GM19240 (cell line): ENCODE data around the gene FBXO8.
"Not testable (repeated sequence)": the region's sequence is repeated elsewhere in the genome, so short reads cannot be mapped to it uniquely, and the experiment has no call there.

Source experiments
- DNase-seq: peaks from one replicate; pipeline ENCODE4 v3.0.0; 2011; ENCODE audit warnings: low spot score; ENCODE audit not compliant: insufficient read length

The FBXO8 gene, protein sequence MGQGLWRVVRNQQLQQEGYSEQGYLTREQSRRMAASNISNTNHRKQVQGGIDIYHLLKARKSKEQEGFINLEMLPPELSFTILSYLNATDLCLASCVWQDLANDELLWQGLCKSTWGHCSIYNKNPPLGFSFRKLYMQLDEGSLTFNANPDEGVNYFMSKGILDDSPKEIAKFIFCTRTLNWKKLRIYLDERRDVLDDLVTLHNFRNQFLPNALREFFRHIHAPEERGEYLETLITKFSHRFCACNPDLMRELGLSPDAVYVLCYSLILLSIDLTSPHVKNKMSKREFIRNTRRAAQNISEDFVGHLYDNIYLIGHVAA

DNA sequence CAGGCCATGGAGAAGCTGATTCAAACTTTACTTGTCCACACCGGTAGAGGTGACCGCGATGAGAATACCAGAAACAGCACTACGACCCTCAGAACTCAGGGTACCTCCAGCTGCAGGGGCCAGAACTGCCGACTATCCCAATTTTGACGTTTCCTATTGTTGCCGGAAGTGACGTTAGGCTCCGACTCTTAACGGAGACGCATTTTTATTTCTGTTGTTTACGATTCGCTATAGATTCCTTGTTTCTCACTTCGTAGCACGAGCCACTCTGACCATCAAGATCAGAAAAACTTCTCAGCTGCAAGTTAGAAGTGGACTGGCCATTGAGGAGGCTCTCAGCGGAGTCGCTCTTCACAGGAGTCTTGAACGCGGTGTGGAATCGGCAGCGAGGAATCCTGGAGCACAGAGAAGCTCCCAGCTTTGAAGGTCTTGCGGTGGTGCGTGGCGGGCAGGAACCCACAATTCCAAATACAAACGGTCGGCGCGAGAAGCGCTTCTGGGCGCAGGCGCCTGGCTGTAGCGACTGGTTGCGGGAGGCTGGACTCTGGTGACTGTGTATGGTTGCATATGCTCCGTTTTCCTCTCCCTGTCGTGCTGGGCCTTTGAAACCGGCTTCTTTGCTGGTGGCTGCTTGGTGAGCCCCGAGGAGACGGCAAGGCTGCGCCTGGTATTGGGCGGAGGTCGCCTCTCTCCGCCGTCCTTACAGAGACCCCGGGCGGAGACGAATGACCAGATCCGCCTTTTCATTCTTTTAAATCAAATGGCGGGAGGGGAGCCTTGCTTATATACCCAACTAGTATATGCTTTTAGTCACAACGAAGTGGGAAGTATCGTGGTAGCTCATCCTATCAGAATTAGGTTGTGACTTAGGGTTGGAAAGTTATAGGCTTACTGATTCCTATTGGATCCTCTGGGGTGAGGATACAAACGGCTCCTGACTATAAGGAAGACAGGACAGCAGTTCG lies at the start of gene FBXO8, which contains the start of gene CEP44:
TSS of gene FBXO8 (minus strand) at position 161 of the 965 bp plus-strand sequence. CDS start 20,575 bp downstream, outside the sequence.
TSS of gene CEP44 (plus strand) at position 405 of the 965 bp plus-strand sequence. CDS start 15,211 bp downstream, outside the sequence.
- peak; percentile 4 for DNase-seq

DNA sequence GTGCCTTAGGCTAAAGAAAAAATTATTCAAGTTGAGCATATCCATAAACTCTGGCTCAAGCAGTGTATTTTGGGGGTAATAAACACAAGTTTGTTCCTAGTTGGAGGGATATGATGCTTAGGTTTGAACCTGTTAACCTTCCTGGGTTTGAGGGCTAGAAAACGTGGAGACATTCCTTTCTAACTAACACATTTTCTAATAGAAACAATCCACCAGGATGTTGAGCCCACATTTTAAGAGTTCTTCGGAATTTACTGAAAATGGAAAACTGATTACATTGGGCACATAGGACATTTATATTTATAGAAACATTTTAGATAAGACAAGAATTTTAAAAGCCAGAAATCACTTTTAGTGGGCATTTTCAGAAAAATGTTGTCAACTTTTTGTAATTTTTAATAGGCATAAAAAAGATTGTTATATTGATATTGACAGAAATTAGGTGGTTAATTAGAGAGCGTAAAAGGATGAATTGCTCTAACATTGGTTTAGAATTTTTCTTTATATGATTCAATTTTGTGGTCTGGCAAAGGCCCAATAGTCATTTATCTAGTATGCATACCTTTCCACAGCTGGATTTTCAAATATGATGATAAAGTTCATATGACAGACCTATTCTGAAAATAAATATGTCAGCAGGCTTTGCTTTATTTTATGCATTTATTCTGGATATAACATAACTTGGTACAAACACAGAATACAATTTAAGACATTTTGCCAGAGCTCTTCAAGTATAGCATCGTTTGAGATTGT lies 49.5 kb upstream of the FBXO8 start:
- DNase-seq = no peak

DNA sequence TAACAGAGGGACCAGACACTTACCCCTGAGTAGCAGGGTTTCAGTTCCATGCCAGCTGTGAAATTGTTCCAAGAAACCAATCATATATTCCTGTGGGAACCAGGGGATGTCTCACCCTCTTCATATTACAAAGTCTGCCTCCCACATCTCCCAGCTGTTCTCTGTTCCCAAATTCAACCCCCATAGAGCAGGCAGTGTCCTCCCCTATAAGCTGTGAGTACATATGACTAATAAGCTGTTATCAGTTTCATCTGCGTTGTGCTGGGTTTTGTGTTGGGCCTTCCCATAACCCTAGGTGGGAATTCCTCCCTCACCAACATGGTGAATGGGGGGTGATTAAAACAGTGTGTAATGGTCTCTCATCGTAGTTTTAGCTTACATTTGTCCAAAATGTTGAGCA lies 41.3 kb upstream of the FBXO8 start:
- no peak for DNase-seq

DNA sequence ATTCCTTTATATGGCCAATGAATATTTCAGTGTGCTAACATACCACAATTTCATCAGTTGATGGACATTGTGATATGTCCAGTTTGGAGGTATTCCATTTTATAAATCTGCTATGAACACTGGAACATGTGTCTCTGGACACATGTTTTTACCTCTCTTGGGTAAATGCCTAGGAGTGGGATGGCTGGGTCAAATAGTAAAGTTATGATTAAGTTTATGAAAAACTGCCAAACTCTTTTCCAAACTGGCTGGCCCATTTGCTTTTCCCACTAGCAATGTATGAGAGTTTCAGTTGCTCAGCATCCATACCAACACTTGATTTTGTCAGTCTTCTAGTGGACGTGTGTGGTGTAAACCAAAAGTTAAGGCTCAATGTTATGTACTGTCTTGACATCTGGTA lies 40.8 kb upstream of the FBXO8 start:
- DNase-seq = no peak

DNA sequence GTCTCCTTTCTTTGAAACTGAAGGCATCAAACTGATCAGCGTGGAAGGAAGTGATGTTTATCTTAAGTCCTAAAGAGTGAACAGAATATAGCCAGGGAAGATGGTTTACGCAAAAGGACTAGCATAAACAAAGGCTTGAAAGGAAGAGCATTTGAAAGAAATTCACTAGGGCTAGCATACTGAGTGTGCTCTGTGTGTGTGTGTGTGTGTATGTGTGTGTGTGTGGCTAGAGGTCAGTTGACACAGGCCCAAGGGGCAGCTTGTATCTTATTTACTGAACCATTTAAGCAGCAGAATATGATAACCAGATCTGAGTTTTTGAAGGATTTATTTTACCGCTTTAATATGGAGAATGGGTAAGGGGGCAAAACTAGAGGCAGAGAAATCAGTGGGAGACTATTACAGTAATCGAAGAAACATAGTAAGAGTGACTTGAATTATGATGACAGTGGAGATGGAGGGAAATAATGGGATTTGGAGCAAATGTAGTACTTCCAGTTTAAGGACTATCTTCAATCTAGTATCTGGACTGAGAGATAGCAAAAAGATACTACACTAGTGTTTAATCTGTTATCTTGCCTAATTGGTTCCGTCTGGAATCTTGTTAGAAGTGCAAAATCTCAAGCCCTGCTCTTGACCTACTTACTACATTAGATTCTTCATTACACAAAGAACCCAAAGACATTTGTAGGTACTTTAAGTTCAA lies 37.2 kb upstream of the FBXO8 start:
- DNase-seq = no peak

DNA sequence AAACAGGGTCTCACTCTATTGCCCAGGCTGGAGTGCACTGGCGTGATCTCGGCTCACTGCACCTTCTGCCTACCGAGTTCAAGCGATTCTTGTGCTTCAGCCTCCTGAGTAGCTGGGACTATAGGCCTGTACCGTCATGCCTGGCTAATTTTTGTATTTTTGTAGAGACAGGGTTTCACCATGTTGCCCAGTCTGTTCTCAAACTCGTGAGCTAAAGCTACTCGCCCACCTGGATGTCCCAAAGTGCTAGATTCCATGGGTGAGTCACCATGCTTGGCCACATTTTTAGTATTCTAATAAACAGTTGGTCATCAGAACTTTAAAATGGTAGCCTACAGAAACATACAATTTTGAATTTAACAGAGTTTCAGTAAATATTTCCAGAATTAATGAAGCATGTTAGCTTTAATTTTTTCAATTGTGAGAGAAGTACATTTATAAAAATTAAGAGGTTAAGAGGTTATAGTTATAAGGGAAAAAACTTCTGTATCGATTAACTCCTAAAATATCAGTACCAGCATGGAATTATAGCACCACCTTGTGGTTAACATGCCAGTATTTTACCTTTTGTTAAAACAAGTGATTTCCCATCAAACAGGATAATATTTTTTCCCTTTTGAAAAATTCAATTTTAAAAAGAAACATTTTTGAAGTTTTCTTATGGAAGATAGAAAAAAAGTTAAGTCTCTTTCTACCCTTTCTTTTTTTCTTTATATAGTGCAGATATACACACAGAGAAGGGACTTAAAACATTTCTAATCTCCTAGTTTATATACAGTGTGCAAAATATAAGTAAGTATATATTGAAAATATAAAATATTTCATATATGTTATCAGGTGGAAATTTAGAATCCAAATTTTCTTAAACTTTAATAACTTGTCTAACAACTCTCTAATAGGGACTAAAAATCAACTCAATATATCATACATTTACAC lies 35.6 kb upstream of the FBXO8 start:
- DNase-seq = no peak

DNA sequence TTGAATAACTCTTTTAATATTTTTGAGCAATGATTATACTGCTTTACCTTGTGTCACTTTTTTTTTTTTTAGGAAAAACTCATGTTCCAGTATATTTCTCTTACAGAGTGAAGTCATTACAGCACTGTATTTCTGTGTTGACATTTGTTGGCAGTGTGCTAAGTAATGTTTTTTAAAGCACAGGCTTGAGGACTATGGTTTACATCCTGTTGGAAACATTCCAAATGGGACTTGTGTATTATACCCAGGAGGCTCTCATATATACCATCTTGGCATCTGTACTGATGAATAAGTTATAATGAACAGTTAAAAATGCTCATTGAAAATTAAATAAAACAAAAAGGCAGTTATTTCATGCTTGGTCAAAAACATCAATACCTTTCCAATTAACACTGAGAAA lies 34.1 kb upstream of the FBXO8 start:
- DNase-seq = no peak

DNA sequence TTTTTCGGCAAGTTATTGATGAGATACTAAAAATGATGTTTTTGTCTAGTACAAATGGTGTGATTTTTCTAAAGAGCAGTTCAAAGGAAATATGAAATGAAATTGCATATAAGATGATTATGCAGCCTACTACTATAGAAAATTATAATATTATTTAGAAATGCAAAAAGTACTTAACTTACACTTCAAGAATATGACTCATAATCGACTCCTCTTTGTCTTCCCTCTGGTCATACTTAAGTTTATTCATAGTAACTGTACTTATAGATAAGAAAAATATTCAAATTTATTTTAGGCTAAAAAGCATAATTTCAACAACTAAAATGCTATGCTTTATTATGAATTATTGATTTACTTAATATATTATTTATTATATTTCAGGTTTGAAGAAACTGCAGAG lies 33.5 kb upstream of the FBXO8 start:
- DNase-seq = no peak

DNA sequence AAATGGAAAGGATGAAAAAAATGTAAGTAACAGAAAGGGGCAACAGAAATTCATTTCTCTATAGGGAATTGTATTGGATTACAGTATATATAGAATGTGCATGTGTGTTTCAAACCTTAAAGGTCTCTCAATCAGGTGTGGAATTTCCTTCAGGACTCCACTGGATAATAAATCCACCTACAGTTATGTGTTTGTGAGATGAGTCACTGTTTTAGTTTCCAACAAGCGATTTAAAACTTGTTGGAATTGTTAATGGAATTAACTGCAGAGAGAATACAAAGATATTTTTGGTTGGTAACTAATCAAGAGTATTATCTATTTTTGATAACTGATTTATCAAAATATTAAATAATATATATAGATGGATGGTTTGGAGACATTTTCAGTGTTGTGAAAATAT lies 33.1 kb upstream of the FBXO8 start:
- no peak for DNase-seq

DNA sequence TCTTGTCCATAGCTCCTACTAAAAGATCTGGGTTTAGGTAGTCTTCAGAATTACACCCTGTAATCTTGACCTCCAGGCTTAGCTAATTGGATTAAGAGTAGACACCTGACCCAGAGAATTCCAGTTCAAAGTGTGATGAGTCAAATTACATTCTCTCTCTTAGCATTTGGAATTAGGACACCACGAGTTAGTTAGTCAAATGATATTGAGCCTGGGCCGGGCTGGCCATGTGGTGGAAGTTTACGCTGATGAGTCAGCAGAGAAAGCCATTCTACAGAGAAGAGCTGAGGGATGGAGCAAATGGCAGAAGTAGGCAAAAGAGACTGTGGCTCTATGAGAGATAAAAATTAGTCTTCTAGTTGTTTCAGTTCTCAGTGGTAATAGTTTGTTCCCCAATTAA lies 31.3 kb upstream of the FBXO8 start:
- DNase-seq = no peak

DNA sequence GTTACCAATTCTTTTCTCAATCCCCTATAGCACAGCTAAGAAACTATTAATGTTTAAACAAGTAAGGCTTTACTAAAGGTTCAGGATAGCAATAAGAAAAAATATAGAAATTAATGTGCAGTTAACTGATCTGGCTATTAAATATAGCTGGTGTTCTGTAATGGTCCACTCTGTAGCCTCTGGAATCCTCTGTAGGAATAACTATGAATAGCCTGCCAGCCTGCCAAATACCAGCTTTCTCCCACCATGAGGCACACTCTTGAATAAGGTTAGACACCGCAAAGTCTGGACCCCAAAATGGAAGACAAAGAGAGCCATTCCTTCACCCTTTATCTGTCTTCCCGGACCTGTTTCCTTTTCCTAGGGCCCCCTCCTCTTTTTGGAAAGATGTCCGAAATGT lies 30.8 kb upstream of the FBXO8 start:
- DNase-seq = no peak

DNA sequence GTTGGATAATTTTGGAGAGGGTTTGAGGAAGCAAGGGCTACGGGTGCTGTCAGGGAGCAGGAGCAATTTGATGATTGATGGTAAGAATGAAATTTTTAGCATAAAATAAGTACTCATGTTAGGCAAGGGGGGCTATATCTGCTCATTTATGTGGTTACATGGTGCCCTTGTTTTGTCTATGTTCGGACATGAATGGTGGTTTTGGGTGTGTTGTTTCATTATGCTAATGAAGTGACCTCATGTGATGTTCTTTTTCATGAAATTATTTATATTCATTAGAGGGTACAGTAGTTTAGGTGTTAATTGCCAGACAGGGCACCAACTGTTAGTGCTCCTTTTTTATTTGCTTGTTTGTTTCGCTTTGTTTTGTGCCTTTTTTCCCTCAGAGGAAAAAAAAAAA lies 29.5 kb upstream of the FBXO8 start:
- DNase-seq = no peak

DNA sequence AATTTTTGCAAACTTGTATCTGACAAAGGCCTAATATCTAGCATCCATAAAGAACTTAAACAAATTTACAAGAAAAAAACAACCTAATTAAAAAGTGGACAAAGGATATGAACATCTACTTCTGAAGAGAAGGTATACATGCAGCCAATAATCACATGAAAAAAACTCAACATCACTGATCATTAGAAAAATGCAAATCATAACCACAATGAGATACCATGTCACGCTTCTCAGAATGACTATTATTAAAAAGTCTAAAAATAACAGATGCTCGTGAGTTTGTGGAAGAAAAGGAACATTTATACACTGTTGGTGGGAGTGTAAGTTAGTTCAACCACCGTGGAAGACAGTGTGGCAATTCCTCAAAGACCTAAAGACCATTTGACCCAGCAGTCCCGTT lies 24.2 kb upstream of the FBXO8 start:
- no peak for DNase-seq

DNA sequence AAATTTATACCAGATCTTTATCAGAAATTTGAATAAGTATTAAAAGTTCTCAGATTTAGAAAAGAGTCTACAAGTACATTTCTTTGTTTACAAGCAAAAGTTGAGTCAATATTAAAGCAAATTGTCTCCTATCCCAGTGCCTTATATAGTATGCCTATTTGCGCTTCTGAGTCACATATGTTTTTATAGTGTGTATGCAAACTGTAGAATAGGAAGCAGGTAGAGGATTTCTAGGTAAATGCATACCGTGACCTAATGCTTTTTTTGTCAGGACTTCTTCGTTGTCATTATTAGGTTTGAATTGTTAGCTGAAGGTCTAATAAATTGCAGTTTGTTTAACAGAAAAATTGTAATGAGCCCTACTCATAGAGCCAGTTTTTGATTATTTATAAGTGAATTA lies 22.5 kb upstream of the FBXO8 start:
- no peak for DNase-seq

DNA sequence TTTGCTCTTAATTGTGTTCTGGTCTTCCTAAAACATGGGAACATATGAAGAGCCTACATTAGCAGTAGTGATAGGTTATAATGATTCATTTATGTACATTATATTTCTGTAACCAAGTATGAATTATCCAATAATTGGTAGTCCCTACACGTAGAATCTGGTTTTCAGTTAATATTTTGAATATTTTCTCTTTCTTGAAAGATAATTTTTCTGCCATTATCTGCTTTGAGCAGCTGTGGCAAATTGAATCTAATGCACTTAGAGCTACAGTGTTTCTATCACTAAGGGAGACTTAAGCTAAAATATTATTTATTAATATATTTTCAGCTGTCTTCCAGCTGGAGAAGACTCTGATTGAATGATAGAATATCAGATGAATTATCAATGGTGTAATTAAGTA lies 21.2 kb upstream of the FBXO8 start:
- DNase-seq = no peak

DNA sequence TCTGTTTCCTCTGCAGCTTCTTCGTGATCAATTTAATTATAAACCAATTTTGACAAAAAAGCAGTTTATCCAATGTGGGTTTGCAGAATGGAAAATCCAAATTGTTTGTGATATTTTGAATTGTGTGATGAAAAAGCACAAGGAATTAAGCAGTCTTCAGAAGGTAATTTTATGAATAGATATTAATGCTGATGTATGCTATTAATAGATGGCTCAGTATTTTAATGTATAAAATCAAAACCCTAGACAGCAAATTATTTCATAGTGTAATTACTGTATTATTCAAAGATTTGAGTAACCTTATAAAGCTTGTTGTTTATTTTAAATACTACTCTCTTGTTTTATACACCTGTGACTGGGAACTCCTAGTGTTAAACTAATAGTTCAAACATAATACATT lies 20.2 kb upstream of the FBXO8 start:
- DNase-seq = no peak

DNA sequence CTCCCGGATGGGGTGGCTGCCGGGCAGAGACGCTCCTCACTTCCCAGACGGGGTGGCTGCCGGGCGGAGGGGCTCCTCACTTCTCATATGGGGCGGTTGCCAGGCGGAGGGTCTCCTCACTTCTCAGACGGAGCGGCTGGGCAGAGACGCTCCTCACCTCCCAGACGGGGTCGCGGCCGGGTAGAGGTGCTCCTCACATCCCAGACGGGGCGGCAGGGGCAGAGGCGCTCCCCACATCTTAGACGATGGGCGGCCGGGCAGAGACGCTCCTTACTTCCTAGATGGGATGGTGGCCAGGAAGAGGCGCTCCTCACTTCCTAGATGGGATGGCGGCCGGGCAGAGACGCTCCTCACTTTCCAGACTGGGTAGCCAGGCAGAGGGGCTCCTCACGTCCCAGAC lies 11.7 kb upstream of the FBXO8 start:
- not testable (repeated sequence) for DNase-seq

DNA sequence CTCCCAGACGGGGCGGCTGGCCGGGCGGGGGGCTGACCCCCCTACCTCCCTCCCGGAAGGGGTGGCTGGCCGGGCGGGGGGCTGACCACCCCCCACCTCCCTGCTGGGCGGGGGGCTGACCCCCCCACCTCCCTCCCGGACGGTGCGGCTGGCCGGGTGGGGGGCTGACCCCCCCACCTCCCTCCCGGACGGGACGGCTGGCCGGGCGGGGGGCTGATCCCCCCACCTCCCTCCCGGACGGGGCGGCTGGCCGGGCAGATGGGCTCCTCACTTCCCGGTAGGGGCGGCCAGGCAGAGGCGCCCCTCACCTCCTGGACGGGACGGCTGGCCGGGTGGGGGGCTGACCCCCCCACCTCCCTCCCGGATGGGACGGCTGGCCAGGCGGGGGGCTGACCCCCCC lies 11.2 kb upstream of the FBXO8 start:
- DNase-seq = not testable (repeated sequence)

DNA sequence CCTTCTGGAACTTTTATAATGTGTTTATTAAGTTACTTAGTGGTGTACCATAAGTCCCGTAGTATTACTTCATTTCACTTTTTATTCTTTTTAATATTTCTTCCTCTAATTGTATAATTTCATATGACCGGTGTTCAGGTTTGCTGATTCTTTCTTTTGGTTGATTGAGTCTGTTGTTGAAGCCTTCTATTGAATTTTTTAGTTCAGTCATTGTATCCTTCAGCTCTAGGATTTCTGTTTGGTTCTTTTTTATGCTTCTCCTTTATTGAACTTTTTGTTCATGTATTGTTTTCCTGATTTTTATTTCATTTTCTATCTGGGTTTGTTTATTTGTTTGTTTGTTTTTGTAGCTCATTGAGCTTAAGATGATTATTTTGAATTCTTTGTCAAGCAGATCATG lies 9.0 kb upstream of the FBXO8 start:
- no peak for DNase-seq

DNA sequence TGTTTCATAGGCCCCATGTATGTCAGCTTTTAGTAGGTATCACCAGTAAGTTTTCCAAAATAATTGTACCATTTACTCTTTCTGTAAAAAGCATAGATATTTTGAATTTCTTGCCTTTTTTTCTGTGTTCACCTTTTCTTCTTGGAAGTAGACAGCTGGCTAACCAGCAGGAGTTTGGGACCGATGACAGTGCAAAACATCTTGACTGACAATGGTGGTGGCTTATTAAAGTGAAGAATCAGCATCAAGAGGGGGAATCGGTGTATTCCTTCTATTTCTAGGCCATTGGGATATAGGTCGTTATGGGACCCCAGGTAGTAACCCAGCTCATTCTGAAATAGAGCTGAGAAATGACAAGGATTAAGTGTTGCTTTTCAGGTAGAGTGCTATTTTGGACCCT lies 3.4 kb upstream of the FBXO8 start:
- no peak for DNase-seq
